ENCODE measurements around the gene VPS35.
"Not testable (repeated sequence)": the region's sequence is repeated elsewhere in the genome, so short reads cannot be mapped to it uniquely, and the experiment has no call there.

Gene VPS35

DNA sequence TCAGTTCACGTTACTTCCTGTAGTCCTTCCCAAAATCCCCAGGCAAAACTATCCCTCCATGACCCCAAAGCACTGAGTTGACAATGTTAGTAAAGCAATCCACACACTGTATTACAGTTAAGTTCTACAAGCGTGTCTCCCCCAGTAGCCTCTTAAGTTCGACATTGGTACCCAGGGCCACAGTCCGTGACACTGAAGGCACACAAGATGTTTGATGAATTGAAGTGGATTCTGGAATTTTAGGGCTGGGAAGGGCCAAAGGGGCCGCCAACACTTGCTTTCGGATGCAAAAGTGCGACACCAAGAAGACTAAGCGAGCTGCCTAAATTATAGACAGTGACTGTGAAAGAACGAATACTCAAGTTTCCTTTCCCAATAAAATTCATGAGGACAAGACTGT, 1.5 kb downstream of the VPS35 start:
- POLR2A ChIA-PET = no interaction called here
- CTCF ChIA-PET = interaction anchor here (1.2 kb wide), 1 partner anchor 14 kb away, joined by 3 read pairs; no protein-coding TSS in a partner anchor

DNA sequence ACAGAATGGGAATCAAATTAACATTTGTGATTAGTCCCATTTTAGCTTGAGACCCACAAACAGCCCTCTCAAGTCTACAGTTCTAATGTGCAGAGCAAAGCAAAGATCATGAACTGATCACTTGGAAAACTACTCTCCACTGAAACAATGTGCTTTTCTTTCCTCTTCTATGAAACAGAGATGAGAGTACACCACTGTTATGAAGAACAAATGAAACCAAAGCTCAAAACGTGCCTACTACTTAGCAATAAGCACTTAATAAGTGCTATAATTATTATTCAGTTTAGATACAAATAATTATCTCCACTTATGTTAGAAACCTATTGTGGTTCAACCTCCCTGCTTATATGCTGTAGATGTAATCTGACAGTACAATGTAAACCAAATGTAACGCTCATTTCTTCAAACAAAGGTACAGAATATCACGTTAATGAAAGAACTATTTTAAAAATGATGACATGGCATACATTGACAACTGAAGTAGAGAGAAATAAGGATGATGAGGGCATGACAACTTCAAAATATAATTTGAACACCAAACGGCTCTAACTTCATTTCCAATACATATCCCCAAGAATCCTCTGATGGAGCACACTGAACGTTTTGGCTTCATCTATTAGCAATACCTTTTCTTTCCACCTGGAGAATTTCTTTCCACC, 2.0 kb downstream of the VPS35 start:
- POLR2A ChIA-PET = interaction anchor here (0.8 kb wide), 1 partner anchor 13 kb away, joined by 4 read pairs; no protein-coding TSS in a partner anchor
- DNase-seq (ENCODE audit: extremely low spot score) = no peak

More for the DNA sequence above, 1.5 kb downstream of the VPS35 start:
- TF ChIP-seq NFRKB (IDR thresholded peaks at IDR 0.05) (no peak), ZNF384 (IDR thresholded peaks at IDR 0.05) (no peak), ARNT (IDR thresholded peaks at IDR 0.05) (no peak), TARDBP (IDR thresholded peaks at IDR 0.05) (no peak), FOXA1 (IDR thresholded peaks at IDR 0.05) (no peak), LEF1 (IDR thresholded peaks at IDR 0.05; ENCODE audit: borderline replicate concordance) (no peak), BHLHE40 (IDR thresholded peaks at IDR 0.05; ENCODE audit: borderline replicate concordance) (no peak), CTBP1 (IDR thresholded peaks at IDR 0.05; ENCODE audit: borderline replicate concordance) (no peak), L3MBTL2 (conservative IDR thresholded peaks at IDR 0.05) (no peak), FOXK2 (IDR thresholded peaks at IDR 0.05) (no peak), HDGF (IDR thresholded peaks at IDR 0.05; ENCODE audit: borderline replicate concordance) (no peak)
- TF ChIP-seq, protein P1, sequence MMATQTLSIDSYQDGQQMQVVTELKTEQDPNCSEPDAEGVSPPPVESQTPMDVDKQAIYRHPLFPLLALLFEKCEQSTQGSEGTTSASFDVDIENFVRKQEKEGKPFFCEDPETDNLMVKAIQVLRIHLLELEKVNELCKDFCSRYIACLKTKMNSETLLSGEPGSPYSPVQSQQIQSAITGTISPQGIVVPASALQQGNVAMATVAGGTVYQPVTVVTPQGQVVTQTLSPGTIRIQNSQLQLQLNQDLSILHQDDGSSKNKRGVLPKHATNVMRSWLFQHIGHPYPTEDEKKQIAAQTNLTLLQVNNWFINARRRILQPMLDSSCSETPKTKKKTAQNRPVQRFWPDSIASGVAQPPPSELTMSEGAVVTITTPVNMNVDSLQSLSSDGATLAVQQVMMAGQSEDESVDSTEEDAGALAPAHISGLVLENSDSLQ (IDR thresholded peaks at IDR 0.05) = no peak
- DNase-seq (ENCODE audit: extremely low spot score) = no peak

DNA sequence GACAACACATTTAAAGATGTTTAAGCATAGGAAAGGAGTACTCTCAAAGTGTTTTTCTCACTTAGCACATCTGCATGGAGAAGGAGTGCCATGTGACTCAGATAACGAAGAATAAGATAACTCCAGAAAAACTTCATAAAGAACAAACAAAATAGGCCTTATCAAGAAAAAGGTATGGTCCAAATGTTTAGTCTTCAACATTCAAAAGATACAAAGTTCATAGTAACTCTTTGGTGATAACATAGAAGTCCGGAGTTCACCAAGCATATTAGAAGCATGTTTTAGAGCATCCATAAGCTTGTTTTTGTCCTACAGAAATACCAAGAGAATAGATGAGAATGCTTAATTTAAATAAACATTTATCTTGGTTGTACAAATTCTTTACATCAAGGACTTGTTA, 7.1 kb downstream of the VPS35 start:
- POLR2A ChIA-PET = not testable (repeated sequence)
- CTCF ChIA-PET = interaction anchor here (0.7 to 2.6 kb wide), 2 partner anchors 9 to 710 kb away, joined by 3 to 9 read pairs; no protein-coding TSS in a partner anchor

More for the DNA sequence above, 2.0 kb downstream of the VPS35 start:
- TF ChIP-seq ZNF384 (IDR thresholded peaks at IDR 0.05) = no peak
- TF ChIP-seq SUZ12 (IDR thresholded peaks at IDR 0.05) = no peak
- TF ChIP-seq FOXK2 (IDR thresholded peaks at IDR 0.05) = no peak
- TF ChIP-seq LEF1 (IDR thresholded peaks at IDR 0.05; ENCODE audit: borderline replicate concordance) = no peak
- TF ChIP-seq ARNT (IDR thresholded peaks at IDR 0.05) = no peak
- TF ChIP-seq TARDBP (IDR thresholded peaks at IDR 0.05) = no peak
- TF ChIP-seq BHLHE40 (IDR thresholded peaks at IDR 0.05; ENCODE audit: borderline replicate concordance) = no peak
- TF ChIP-seq CTBP1 (IDR thresholded peaks at IDR 0.05; ENCODE audit: borderline replicate concordance) = no peak
- TF ChIP-seq HDGF (IDR thresholded peaks at IDR 0.05; ENCODE audit: borderline replicate concordance) = no peak
- no peak for TF ChIP-seq ELF4 (IDR thresholded peaks at IDR 0.05)
- TF ChIP-seq SP1 (IDR thresholded peaks at IDR 0.05) = no peak
- CTCF ChIA-PET = interaction anchor here (0.9 to 1.2 kb wide), 2 partner anchors 9 to 13 kb away, joined by 3 read pairs; no protein-coding TSS in a partner anchor

DNA sequence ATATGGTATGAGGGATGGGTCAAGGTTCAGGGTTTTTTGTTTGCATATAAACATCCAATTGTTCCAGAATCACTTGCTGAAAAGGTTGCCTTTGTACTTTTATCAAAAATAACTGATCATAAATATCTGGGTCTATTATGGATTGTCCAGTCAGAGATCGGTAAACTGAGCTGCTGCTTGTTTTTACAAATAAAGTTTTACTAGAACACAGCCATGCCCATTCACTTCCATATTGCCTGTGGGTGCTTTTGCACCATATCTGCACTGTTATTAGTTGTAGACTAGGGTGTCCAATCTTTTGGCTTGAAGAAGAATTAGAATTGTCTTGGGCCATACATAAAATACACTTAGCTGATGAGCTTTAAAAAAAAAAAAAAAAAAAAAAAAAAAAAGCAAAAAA, 11.0 kb downstream of the VPS35 start:
- DNase-seq (ENCODE audit: extremely low spot score) = not testable (repeated sequence)
- CTCF ChIA-PET = interaction anchor here (0.6 to 1.1 kb wide), 2 partner anchors 8 to 37 kb away, joined by 3 to 4 read pairs; no protein-coding TSS in a partner anchor
- POLR2A ChIA-PET = interaction anchor here (0.6 kb wide), 1 partner anchor 11 kb away, joined by 3 read pairs; the partner anchor contains the start of gene ORC6

More for the DNA sequence above, 7.1 kb downstream of the VPS35 start:
- not testable (repeated sequence) for DNase-seq (ENCODE audit: extremely low spot score)

DNA sequence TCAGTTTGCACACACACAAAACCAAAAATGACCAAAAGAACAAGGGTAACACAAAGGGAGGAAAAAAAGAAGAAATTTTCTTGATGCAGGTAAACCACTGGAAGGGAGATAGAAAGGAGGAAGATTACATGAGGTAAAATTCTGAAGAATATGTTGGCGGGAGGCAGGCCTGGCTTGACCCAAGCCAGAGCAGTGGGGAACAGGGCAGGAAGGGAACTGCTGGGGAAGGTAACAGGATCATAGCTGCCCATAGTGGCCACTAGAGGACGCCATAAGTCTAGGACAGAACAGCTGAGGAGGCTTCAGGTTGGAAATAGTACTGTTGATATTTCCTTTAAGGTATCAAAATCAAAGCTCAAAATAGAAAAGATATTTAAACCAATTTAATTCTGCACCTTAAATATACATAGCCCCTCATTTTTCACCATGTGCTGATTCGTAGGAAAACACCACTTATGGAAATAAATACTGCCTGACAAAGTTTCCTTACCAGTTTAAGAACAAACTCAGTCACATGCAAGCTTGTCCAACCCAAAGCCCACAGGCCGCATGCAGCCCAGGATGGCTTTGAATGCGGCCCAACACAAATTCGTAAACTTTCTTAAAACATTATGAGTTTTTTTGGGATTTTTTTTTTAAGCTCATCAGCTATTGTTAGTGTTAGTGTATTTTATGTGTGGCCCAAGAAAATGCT, 15.5 kb downstream of the VPS35 start:
- CTCF ChIA-PET = interaction anchor here (0.6 to 2.0 kb wide), 12 partner anchors 9 to 1875 kb away, joined by 3 to 16 read pairs (median 3); no protein-coding TSS in a partner anchor
- peak; percentile 82 for DNase-seq (ENCODE audit: extremely low spot score)
- POLR2A ChIA-PET = interaction anchor here (0.6 to 0.8 kb wide), 3 partner anchors 13 to 158 kb away, joined by 3 to 4 read pairs (median 3); partner anchors contain the start of gene C16orf87
- TF ChIP-seq HDGF (IDR thresholded peaks at IDR 0.05; ENCODE audit: borderline replicate concordance) (no peak), CTBP1 (IDR thresholded peaks at IDR 0.05; ENCODE audit: borderline replicate concordance) (no peak)

DNA sequence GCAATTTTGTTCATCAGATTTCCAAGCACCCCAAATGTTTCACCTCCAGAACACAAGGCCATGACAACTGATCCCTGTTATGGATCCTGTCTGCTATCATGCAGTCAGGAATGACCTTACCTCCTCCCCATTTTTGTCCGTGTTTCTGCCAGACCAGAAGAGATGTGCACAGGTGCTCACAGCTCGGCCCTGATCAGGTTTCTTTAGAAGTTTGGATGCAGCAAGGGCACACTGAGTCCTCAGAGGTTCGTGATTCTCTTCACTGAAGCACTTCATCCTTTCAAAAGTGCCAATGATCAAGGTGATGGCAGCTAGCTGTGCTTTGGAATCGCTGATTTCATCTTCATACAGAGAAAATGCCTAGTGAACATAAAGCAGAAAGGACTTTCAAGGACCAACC, 26.9 kb downstream of the VPS35 start:
- no peak for TF ChIP-seq BHLHE40 (IDR thresholded peaks at IDR 0.05; ENCODE audit: borderline replicate concordance)
- no peak for TF ChIP-seq ARNT (IDR thresholded peaks at IDR 0.05)
- no peak for TF ChIP-seq L3MBTL2 (conservative IDR thresholded peaks at IDR 0.05)
- no peak for TF ChIP-seq TARDBP (IDR thresholded peaks at IDR 0.05)
- no peak for TF ChIP-seq NFRKB (IDR thresholded peaks at IDR 0.05)
- no peak for TF ChIP-seq ELF4 (IDR thresholded peaks at IDR 0.05)
- no peak for TF ChIP-seq FOXK2 (IDR thresholded peaks at IDR 0.05)
- no peak for TF ChIP-seq LEF1 (IDR thresholded peaks at IDR 0.05; ENCODE audit: borderline replicate concordance)
- no peak for TF ChIP-seq SUZ12 (IDR thresholded peaks at IDR 0.05)
- TF ChIP-seq SP1 (IDR thresholded peaks at IDR 0.05) = no peak
- no peak for TF ChIP-seq HDGF (IDR thresholded peaks at IDR 0.05; ENCODE audit: borderline replicate concordance)
- no peak for TF ChIP-seq FOXM1 (IDR thresholded peaks at IDR 0.05; ENCODE audit: borderline replicate concordance)
- ChIA-PET POLR2A (no interaction called here), CTCF (interaction anchor here (1.0 kb wide), 1 partner anchor 12 kb away, joined by 3 read pairs; no protein-coding TSS in a partner anchor)
- DNase-seq (ENCODE audit: extremely low spot score) = no peak

DNA sequence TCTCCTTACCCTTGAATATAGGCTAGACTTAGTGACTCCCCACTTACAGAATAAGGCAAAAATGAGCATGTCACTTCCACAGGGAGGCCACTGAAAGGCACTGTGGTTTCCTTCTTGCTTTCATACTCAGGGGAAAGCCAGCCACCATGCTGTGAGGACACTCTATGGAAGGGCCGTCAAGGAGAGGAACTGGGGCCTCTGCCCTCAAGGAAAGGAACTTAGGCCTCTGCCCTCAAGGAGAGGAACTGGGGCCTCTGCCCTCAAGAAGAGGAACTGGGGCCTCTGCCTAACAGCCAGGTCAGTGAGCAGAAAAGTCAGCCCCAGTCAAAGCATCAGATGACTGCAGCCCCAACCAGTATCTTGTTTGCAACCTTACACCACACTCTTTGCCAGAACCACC, 30.1 kb downstream of the VPS35 start:
- DNase-seq (ENCODE audit: extremely low spot score) = no peak
- TF ChIP-seq NFRKB (IDR thresholded peaks at IDR 0.05) (no peak), ZNF384 (IDR thresholded peaks at IDR 0.05) (no peak), FOXM1 (IDR thresholded peaks at IDR 0.05; ENCODE audit: borderline replicate concordance) (no peak), LEF1 (IDR thresholded peaks at IDR 0.05; ENCODE audit: borderline replicate concordance) (no peak), CTBP1 (IDR thresholded peaks at IDR 0.05; ENCODE audit: borderline replicate concordance) (no peak), FOXK2 (IDR thresholded peaks at IDR 0.05) (no peak), ARNT (IDR thresholded peaks at IDR 0.05) (no peak), HDGF (IDR thresholded peaks at IDR 0.05; ENCODE audit: borderline replicate concordance) (no peak), TARDBP (IDR thresholded peaks at IDR 0.05) (no peak), ELF4 (IDR thresholded peaks at IDR 0.05) (no peak), FOXA1 (IDR thresholded peaks at IDR 0.05) (no peak), SUZ12 (IDR thresholded peaks at IDR 0.05) (no peak), SP1 (IDR thresholded peaks at IDR 0.05) (no peak), BHLHE40 (IDR thresholded peaks at IDR 0.05; ENCODE audit: borderline replicate concordance) (no peak), L3MBTL2 (conservative IDR thresholded peaks at IDR 0.05) (no peak)
- TF ChIP-seq, protein P1 (IDR thresholded peaks at IDR 0.05) = no peak
- CTCF ChIA-PET = interaction anchor here (0.9 kb wide), 1 partner anchor 14 kb away, joined by 3 read pairs; no protein-coding TSS in a partner anchor
- POLR2A ChIA-PET = no interaction called here
